Astrocyte (in vitro differentiated cells and primary cell): ENCODE data around the gene TAGLN2. TPM values are rescaled to one million over a fixed set of nuclear protein-coding genes. Genes with fewer than 3 reads are reported as not detected.

Experiments
- DNase-seq: peaks from one replicate; pipeline ENCODE4 v3.0.0-alpha.2; 2010; ENCODE audit warnings: low read depth
- FAIRE-seq: peaks from 2 replicates; lab custom pipeline; 2011; peaks lifted over from hg19 to GRCh38; lab: Jason Lieb, UNC
- H2AFZ ChIP-seq: 2 replicates; pipeline ENCODE4 v1.6.0; 2012; ENCODE audit warnings: low read depth, low read length, inconsistent platforms
- H3K27ac ChIP-seq: 2 replicates; pipeline ENCODE4 v1.5.1; 2011; ENCODE audit warnings: low read depth, low read length, inconsistent platforms
- H3K27me3 ChIP-seq: 2 replicates; pipeline ENCODE4 v1.6.0; 2011; ENCODE audit warnings: low read length, inconsistent platforms; ENCODE audit not compliant: insufficient read depth
- H3K36me3 ChIP-seq: 2 replicates; pipeline ENCODE4 v1.5.1; 2011; ENCODE audit warnings: low read length, inconsistent platforms; ENCODE audit not compliant: insufficient read depth
- H3K4me1 ChIP-seq: 2 replicates; pipeline ENCODE4 v1.5.1; 2011; ENCODE audit warnings: low read length, inconsistent platforms; ENCODE audit not compliant: insufficient read depth
- H3K4me2 ChIP-seq: 2 replicates; pipeline ENCODE4 v1.6.0; 2012; ENCODE audit warnings: low read length, inconsistent platforms
- H3K4me3 ChIP-seq: 2 replicates; pipeline ENCODE4 v1.5.1; 2011; ENCODE audit warnings: low read depth, mild to moderate bottlenecking, low read length, inconsistent platforms; ENCODE audit not compliant: insufficient read depth
- H3K79me2 ChIP-seq: 2 replicates; pipeline ENCODE4 v1.6.0; 2012; ENCODE audit warnings: mild to moderate bottlenecking, low read length, inconsistent platforms; ENCODE audit not compliant: insufficient read depth
- H3K9ac ChIP-seq: 2 replicates; pipeline ENCODE4 v1.6.0; 2012; ENCODE audit warnings: mild to moderate bottlenecking, low read length, inconsistent platforms
- H3K9me3 ChIP-seq: 2 replicates; pipeline ENCODE4 v1.5.1; 2012; ENCODE audit warnings: low read depth, mild to moderate bottlenecking, low read length, inconsistent platforms; ENCODE audit not compliant: insufficient read depth
- H4K20me1 ChIP-seq: 2 replicates; pipeline ENCODE4 v1.6.0; 2012; ENCODE audit warnings: low read length, inconsistent platforms; ENCODE audit not compliant: insufficient read depth
- H3K27ac Mint-ChIP-seq: one replicate; pipeline ENCODE4 v1.8.0; 2021; ENCODE audit warnings: mild to moderate bottlenecking, mixed read lengths; ENCODE audit not compliant: unreplicated experiment
- H3K27me3 Mint-ChIP-seq: one replicate; pipeline ENCODE4 v1.8.0; 2021; ENCODE audit warnings: low read depth, mixed read lengths; ENCODE audit not compliant: unreplicated experiment
- H3K36me3 Mint-ChIP-seq: one replicate; pipeline ENCODE4 v1.8.0; 2021; ENCODE audit warnings: low read depth, mixed read lengths; ENCODE audit not compliant: unreplicated experiment
- H3K4me1 Mint-ChIP-seq: one replicate; pipeline ENCODE4 v1.8.0; 2021; ENCODE audit warnings: low read depth, mixed read lengths; ENCODE audit not compliant: unreplicated experiment
- H3K4me3 Mint-ChIP-seq: one replicate; pipeline ENCODE4 v1.8.0; 2021; ENCODE audit warnings: mild to moderate bottlenecking, moderate library complexity, mixed read lengths; ENCODE audit not compliant: unreplicated experiment
- H3K9me3 Mint-ChIP-seq: one replicate; pipeline ENCODE4 v1.8.0; 2021; ENCODE audit warnings: mild to moderate bottlenecking, mixed read lengths; ENCODE audit not compliant: unreplicated experiment
- CTCF ChIP-seq: IDR thresholded peaks from 2 replicates; pipeline ENCODE4 v1.5.1; 2011; ENCODE audit warnings: low read depth, mild to moderate bottlenecking, inconsistent platforms, low read length, moderate library complexity; ENCODE audit not compliant: insufficient read depth
- EZH2 ChIP-seq: IDR thresholded peaks from 2 replicates; pipeline ENCODE4 v1.6.1; 2012; ENCODE audit warnings: mild to moderate bottlenecking, low read length, inconsistent platforms; ENCODE audit not compliant: insufficient read depth
- total RNA-seq: library from RNA; stranded (reverse); gene quantifications from 2 replicates; pipeline ENCODE4 v1.2.1, GENCODE V29; 2021

TAGLN2 gene
- total RNA-seq, 1 donor from 2014 or later = 688 TPM

DNA sequence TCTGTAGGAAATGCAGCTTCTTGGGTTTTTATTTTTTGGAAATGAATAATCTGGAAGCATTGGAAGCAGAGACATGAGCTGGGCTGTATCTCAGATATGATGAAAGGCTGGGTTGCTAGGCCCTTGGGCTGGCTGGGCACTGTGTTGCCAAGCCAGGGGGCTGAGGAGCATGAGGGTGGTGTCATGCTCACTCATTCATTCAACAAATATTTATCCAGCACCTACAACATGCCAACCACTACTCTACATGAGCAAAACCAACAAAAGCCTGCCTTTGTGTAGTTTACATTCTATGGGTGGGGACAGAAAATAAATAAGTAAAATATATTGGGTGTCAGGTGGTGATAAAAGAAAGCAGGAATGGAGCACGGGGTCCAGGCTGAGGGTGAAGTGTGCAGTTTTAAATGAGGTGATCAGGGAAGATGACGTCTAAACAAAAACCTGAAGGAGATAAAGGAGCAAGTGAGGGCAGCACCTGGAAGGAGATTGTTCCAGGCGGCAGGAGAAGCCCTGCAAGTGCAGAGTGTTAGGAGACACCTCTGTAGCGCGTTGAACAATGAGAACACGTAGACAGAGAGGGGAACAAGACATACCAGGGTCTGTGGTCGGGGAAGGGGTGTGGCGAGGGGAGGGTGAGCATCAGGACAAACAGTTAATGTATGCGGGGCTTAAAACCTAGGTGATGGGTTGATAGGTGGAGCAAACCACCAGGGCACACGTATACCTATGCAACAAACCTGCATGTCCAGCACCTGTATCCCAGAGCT, 10.9 kb downstream of the TAGLN2 start:
- peaks cover 16% of the 10 kb centered on the region for H3K36me3 Mint-ChIP-seq
- TF ChIP-seq EZH2 (no peak), CTCF (no peak)
- Histone ChIP-seq H3K36me3 (peaks cover 17% of the 10 kb centered on the region), H3K27ac (no peak overlapping the region), H3K4me1 (peaks cover 64% of the 10 kb centered on the region), H3K9ac (no peak overlapping the region), H3K4me3 (no peak overlapping the region), H3K4me2 (no peak overlapping the region), H4K20me1 (peaks cover 25% of the 10 kb centered on the region), H3K79me2 (peaks cover 17% of the 10 kb centered on the region), H3K9me3 (no peaks in the 10 kb centered on the region), H2AFZ (no peak overlapping the region), H3K27me3 (no peaks in the 10 kb centered on the region)
- DNase-seq (no peak), FAIRE-seq (no peak)
- H3K27me3 Mint-ChIP-seq = no peaks in the 10 kb centered on the region
- peaks cover 87% of the 10 kb centered on the region for H3K4me1 Mint-ChIP-seq
- H3K9me3 Mint-ChIP-seq = no peaks in the 10 kb centered on the region
- peak overlapping the region; percentile 46 for H3K4me3 Mint-ChIP-seq
- peak overlapping the region; percentile 70 for H3K27ac Mint-ChIP-seq

DNA sequence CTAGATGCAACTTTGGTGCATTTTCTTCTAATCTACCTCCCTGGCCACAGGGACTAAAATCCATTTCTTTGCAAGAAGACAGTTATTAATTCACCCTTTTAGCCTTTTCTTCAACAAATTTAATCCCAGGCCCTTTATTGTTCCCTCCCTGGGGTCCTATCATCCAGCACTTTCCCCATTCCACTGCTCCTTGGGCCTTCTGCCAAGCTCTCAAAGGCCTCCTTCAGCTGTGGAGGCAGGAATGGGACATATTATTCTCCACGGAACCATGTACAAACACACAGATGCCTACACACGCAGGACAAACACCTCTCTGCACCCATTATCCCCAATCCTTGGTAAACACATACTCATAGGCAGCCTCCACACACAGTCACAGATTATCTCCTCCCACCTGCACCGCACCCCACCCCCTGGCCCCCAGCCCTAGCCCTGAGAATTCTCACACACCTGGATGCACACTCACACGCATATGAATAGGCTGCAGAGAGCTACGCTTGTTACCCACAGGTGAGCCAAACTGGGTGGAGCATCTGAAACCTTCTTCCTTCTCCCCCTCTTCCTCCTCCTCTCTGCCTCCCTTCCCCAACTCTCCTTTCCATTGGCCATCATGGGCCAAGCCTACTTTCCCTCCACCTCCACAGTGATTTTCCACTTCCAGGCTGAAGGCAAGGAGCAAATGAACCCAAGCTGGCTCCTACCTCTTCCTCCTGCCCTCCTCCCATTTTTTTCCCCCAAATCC, 11.7 kb downstream of the TAGLN2 start:
- FAIRE-seq (no peak), DNase-seq (no peak)
- Histone ChIP-seq H3K79me2 (peaks cover 9% of the 10 kb centered on the region), H3K4me2 (no peak overlapping the region), H3K9ac (no peak overlapping the region), H3K27me3 (no peaks in the 10 kb centered on the region), H2AFZ (no peak overlapping the region), H3K9me3 (no peaks in the 10 kb centered on the region), H3K27ac (no peak overlapping the region), H3K4me3 (no peak overlapping the region), H3K4me1 (peaks cover 69% of the 10 kb centered on the region), H4K20me1 (peaks cover 16% of the 10 kb centered on the region), H3K36me3 (peaks cover 8% of the 10 kb centered on the region)
- peaks cover 12% of the 10 kb centered on the region for H3K36me3 Mint-ChIP-seq
- TF ChIP-seq CTCF = no peak
- TF ChIP-seq EZH2 = no peak
- H3K27me3 Mint-ChIP-seq = no peaks in the 10 kb centered on the region
- H3K4me1 Mint-ChIP-seq = peaks cover 89% of the 10 kb centered on the region
- H3K27ac Mint-ChIP-seq = peak overlapping the region; percentile 99
- no peak overlapping the region for H3K4me3 Mint-ChIP-seq
- H3K9me3 Mint-ChIP-seq = no peaks in the 10 kb centered on the region
